Nephron (organoid): Measurements from ENCODE around the gene ODAD2.

Experiments used
- H3K27ac Mint-ChIP-seq, 3 experiments: 2 replicates each; pipeline ENCODE4 v1.8.0; 2020; ENCODE audit warnings: mixed read lengths in 3 of 3, mild to moderate bottlenecking in 2 of 3, moderate library complexity in 1 of 3
- H3K27me3 Mint-ChIP-seq: 2 replicates; pipeline ENCODE4 v1.8.0; 2021; ENCODE audit warnings: low read depth, mild to moderate bottlenecking, moderate library complexity, mixed read lengths
- H3K36me3 Mint-ChIP-seq: 2 replicates; pipeline ENCODE4 v1.8.0; 2020; ENCODE audit warnings: low read depth, mixed read lengths
- H3K4me1 Mint-ChIP-seq: 2 replicates; pipeline ENCODE4 v1.8.0; 2020; ENCODE audit warnings: mixed read lengths
- H3K4me3 Mint-ChIP-seq, 3 experiments: 2 replicates each; pipeline ENCODE4 v1.8.0; 2020; ENCODE audit warnings: mild to moderate bottlenecking in 3 of 3, mixed read lengths in 3 of 3, moderate library complexity in 2 of 3
- H3K9me3 Mint-ChIP-seq: 2 replicates; pipeline ENCODE4 v1.8.0; 2020; ENCODE audit warnings: mixed read lengths
- TF ChIP-seq, protein P1 (sequence below), 3 experiments: fragments of 200-600 bp; sonication (generic); IDR thresholded peaks; one replicate each; pipeline ENCODE4 v1.5.0; 2021; ENCODE audit warnings: antibody characterized with exemption in 3 of 3; ENCODE audit not compliant: unreplicated experiment in 3 of 3

Gene ODAD2

DNA sequence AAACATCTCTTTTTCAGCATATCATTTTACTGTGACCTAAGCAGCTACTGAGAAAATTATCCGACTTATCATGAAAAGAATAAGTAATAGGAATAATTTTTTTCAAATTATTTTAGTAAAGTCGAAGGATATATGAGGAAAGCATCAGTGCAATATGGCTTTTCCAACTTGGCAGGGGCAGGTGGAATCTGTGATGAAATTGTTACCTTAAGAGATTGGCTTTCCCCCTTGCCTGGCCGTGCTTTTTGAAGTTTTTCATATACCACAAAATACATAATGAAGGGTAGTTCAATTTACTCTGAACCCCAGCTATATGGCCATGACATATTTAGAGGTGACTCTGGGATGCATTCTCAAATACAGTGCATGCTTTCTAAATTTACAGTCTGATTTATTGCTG lies 166.1 kb downstream of the ODAD2 start:
- H3K4me3 Mint-ChIP-seq, result no peak overlapping the region
- no peak overlapping the region for H3K27ac Mint-ChIP-seq
- H3K36me3 Mint-ChIP-seq, result no peaks in the 10 kb centered on the region
- no peaks in the 10 kb centered on the region for H3K27me3 Mint-ChIP-seq
- no peaks in the 10 kb centered on the region for H3K9me3 Mint-ChIP-seq
- TF ChIP-seq, protein P1, sequence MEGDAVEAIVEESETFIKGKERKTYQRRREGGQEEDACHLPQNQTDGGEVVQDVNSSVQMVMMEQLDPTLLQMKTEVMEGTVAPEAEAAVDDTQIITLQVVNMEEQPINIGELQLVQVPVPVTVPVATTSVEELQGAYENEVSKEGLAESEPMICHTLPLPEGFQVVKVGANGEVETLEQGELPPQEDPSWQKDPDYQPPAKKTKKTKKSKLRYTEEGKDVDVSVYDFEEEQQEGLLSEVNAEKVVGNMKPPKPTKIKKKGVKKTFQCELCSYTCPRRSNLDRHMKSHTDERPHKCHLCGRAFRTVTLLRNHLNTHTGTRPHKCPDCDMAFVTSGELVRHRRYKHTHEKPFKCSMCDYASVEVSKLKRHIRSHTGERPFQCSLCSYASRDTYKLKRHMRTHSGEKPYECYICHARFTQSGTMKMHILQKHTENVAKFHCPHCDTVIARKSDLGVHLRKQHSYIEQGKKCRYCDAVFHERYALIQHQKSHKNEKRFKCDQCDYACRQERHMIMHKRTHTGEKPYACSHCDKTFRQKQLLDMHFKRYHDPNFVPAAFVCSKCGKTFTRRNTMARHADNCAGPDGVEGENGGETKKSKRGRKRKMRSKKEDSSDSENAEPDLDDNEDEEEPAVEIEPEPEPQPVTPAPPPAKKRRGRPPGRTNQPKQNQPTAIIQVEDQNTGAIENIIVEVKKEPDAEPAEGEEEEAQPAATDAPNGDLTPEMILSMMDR (IDR thresholded peaks at IDR 0.05; ENCODE audit: unreplicated experiment in 3 of 3), result no peak
- no peaks in the 10 kb centered on the region for H3K4me1 Mint-ChIP-seq

DNA sequence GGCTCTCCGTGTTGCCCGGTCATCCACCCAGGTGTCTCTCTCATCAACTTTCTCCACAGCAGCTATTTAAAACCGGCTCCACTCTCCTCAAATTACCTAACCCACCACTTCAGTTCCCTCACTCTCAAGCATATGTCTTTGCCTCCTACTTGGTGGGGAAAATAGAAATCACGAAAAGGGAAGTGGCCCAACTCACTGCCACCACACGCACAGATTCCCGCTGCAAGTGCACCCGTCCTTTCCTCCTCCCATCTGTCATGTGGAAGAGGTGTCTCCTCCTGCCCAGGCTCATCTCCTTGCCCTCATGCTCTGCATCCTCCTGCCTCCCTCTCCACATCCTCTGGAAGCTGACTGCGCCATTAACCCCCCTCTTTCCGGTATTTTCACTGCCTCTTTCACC lies 172.5 kb downstream of the ODAD2 start:
- no peaks in the 10 kb centered on the region for H3K27me3 Mint-ChIP-seq
- peaks cover 4% of the 10 kb centered on the region for H3K9me3 Mint-ChIP-seq
- TF ChIP-seq, protein P1 (IDR thresholded peaks at IDR 0.05; ENCODE audit: unreplicated experiment in 3 of 3), result no peak
- no peaks in the 10 kb centered on the region for H3K36me3 Mint-ChIP-seq
- H3K4me1 Mint-ChIP-seq, result no peaks in the 10 kb centered on the region
- no peak overlapping the region for H3K27ac Mint-ChIP-seq
- no peak overlapping the region for H3K4me3 Mint-ChIP-seq

DNA sequence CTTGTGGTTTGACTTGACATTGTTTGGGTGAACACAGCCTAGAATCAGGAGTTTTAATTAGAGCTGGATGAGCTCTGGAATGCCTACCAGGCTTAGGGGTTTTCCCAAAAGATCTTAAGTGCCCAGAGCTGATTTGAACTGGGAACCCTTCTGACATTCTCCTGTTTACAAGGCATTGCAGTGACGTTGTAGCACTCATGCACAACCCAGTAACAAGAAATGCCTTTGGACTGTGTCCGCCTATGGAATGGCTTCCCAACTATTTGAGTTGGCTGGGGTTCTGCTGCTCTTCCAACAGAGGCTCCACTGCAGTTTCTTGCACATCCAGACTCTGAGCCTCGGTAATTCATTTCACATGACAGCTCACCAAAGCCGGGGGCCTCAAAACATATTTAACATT lies 176.6 kb downstream of the ODAD2 start:
- no peak overlapping the region for H3K4me3 Mint-ChIP-seq
- H3K4me1 Mint-ChIP-seq, result no peaks in the 10 kb centered on the region

DNA sequence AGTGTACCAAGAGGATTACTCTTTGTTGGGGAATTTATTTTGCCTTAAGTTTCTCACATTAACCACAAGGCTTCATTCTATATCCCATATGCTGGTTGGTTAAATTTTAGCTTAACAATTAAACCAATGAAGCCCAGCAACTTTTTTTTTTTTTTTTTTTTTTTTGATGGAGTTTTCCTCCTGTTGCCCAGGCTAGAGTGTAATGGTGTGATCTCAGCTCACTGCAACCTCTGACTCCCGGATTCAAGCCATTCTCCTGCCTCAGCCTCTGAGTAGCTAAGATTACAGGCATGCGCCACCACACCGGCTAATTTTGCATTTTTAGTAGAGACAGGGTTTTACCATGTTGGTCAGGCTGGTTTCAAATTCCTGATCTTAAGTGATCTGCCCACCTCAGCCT lies 178.2 kb downstream of the ODAD2 start:
- TF ChIP-seq, protein P1 (IDR thresholded peaks at IDR 0.05; ENCODE audit: unreplicated experiment in 3 of 3), result no peak
- no peaks in the 10 kb centered on the region for H3K27me3 Mint-ChIP-seq

More for the DNA sequence above, 176.6 kb downstream of the ODAD2 start:
- Mint-ChIP-seq H3K36me3 (no peaks in the 10 kb centered on the region), H3K27me3 (no peaks in the 10 kb centered on the region), H3K27ac (no peak overlapping the region), H3K9me3 (peaks cover 4% of the 10 kb centered on the region)
- TF ChIP-seq, protein P1 (IDR thresholded peaks at IDR 0.05; ENCODE audit: unreplicated experiment in 3 of 3), result no peak

DNA sequence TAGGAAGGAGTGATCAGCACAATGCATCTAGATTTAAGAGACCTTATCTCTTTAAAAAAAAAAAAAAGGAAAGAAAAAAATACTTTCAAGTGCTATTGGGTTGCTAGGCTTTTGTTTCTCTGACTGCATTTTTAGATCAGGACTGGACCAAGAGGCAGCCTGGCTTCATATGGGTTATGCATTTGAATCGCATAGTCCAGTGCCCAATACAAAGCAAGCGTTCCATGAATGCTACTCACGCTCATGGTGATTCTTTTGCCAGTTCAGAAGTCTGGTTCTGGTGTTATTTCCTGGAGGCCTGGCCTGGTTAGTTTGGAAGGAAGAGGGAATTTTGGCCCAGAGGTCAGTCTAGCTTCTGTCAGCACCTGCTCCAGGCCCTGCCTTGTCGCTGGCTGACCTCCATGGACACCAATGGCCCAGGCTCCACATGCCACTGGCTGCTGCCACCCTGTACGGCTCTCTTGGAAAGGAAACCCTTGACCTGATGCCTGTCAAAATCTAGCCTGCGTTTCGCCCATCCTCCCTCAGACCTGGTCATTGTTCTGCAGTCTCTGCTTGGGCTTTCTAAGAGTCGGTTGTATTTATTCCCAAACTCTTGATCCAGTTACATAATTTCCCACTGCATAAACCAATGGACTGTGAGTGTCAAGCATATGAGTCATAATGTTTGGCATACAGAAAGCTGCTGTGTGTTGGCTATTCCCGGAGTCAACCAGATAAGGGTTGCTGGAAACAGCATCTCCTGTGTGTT lies 178.9 kb downstream of the ODAD2 start:
- Mint-ChIP-seq H3K27me3 (no peaks in the 10 kb centered on the region), H3K4me1 (no peaks in the 10 kb centered on the region), H3K4me3 (no peak overlapping the region), H3K36me3 (no peaks in the 10 kb centered on the region), H3K27ac (no peak overlapping the region), H3K9me3 (peaks cover 4% of the 10 kb centered on the region)
- TF ChIP-seq, protein P1 (IDR thresholded peaks at IDR 0.05; ENCODE audit: unreplicated experiment in 3 of 3), result no peak

More for the DNA sequence above, 178.2 kb downstream of the ODAD2 start:
- no peak overlapping the region for H3K27ac Mint-ChIP-seq
- no peak overlapping the region for H3K4me3 Mint-ChIP-seq
- H3K36me3 Mint-ChIP-seq, result no peaks in the 10 kb centered on the region
- no peaks in the 10 kb centered on the region for H3K4me1 Mint-ChIP-seq
- H3K9me3 Mint-ChIP-seq, result peaks cover 4% of the 10 kb centered on the region

DNA sequence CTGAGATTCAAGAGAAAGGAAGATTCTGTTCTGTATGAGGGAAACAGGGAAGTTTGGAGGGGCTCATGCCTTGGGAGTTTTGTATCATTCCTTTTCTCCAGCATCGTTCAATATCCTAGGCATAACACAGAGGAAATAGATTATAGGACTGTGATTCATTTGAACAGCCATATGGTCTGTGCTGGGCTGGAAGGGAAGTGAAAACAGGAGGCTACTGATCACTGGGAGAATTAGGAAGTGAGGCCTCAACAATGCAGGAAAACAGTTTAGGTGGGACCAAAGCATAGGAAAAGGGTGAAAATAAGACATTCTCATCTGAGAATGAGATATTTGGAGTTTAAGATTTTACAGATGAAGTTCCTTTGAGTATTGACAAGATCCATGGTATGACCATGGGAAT lies 182.6 kb downstream of the ODAD2 start:
- TF ChIP-seq, protein P1 (IDR thresholded peaks at IDR 0.05; ENCODE audit: unreplicated experiment in 3 of 3), result no peak
- Mint-ChIP-seq H3K36me3 (no peaks in the 10 kb centered on the region), H3K4me1 (no peaks in the 10 kb centered on the region), H3K27me3 (no peaks in the 10 kb centered on the region), H3K4me3 (no peak overlapping the region), H3K9me3 (no peaks in the 10 kb centered on the region), H3K27ac (no peak overlapping the region)
